GOT3 (cell line): Measurements from ENCODE around the gene BTBD2.
"Not testable (repeated sequence)": the region's sequence is repeated elsewhere in the genome, so short reads cannot be mapped to it uniquely, and the experiment has no call there.

Source experiments
- DNase-seq: peaks from one replicate; lab custom pipeline; 2025; ENCODE audit warnings: mixed read lengths; lab: John Stamatoyannopoulos, UW

BTBD2 gene

GRCh38 chr19:2039959-2040646, 24.6 kb upstream of the BTBD2 start:
- DNase-seq = no peak

- no peak for DNase-seq
Measured at GRCh38 chr19:2039089-2039958, 23.8 kb upstream of the BTBD2 start.

GRCh38 chr19:2038284-2039088, 23.0 kb upstream of the BTBD2 start:
- DNase-seq = no peak

GRCh38 chr19:2037651-2038255, 22.2 kb upstream of the BTBD2 start:
- DNase-seq = no peak

GRCh38 chr19:2036424-2036823, 20.9 kb upstream of the BTBD2 start:
- DNase-seq = no peak

DNA sequence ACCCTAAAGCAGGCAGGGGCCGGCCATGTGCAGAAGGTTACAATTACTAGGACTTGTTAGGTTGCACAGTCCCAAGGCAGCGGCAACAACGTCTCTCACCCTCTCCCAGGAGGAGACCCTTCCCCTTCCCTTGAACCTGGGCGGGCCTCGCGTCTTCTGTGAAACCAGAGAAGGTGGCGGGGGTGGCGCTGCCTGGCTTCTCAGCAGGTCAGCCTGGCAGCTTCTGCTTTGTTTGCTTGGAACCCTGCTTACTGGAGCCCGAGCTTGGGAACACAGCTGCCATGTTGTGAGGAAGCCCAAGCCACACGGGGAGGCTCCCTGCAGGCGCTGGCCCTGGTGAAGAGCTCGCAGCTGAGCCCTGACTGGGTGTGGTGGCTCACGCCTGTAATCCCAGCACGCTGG, 20.1 kb upstream of the BTBD2 start:
- no peak for DNase-seq

- no peak for DNase-seq
Measured at GRCh38 chr19:2034729-2035589, 19.4 kb upstream of the BTBD2 start.

DNA sequence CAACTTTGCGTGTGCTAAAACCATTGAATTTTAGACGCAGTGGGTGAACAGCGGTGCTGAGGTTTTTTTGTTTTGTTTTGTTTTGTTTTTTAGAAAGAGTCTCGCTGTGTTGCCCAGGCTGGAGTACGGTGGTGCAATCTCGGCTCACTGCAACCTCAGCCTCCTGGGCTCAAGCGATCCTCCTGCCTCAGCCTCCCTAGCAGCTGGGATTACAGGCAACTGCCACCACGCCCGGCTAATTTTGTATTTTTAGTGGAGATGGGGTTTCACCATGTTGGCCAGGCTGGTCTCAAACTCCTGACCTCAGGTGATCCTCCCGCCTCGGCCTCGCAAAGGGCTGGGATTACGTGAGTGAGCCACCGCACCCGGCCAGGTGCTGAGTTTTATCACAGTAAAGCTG, 18.7 kb upstream of the BTBD2 start:
- DNase-seq = not testable (repeated sequence)

GRCh38 chr19:2033825-2034159, 18.3 kb upstream of the BTBD2 start:
- DNase-seq = no peak

- no peak for DNase-seq
Measured at GRCh38 chr19:2033115-2033824, 17.8 kb upstream of the BTBD2 start.

- DNase-seq = peak; percentile 62
Measured at GRCh38 chr19:2032296-2032941, 16.9 kb upstream of the BTBD2 start.

GRCh38 chr19:2027361-2027760, 11.8 kb upstream of the BTBD2 start:
- no peak for DNase-seq

DNA sequence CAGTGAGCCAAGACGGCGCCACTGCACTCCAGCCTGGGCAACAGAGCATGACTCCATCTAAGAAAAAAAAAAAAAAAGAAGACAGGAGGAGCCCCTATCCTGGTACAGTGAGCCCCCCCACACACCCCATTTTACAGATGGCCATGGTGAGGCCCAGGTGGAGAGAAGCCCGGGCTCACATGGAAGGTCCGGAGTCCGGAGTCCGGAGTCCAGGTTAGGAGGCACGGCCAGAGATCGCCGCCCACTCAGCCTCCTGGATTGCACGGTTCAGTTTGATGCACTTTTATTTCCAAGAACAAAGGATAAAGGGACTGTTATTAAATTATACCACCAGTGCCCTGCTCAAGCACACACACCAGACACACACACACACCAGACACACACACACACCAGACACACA, 11.3 kb upstream of the BTBD2 start:
- DNase-seq = no peak

DNA sequence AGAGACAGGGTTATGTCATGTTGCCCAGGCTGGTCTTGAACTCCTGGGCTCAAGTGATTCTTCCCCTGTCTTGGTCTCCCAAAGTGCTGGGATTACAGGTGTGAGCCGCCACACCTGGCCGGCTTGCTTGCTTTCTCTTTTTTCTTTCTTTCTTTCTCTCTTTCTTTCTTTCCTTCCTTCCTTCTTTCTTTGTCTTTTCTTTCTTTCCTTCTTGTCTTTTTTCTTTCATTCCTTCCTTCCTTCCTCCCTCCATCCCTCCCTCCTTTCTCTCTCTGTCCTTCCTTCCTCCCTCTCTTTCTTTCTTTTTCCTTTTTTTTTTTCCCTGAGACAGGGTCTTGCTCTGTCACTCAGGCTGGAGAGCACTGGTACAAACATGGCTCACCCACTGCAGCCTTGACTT, 6.8 kb upstream of the BTBD2 start:
- DNase-seq = no peak

DNA sequence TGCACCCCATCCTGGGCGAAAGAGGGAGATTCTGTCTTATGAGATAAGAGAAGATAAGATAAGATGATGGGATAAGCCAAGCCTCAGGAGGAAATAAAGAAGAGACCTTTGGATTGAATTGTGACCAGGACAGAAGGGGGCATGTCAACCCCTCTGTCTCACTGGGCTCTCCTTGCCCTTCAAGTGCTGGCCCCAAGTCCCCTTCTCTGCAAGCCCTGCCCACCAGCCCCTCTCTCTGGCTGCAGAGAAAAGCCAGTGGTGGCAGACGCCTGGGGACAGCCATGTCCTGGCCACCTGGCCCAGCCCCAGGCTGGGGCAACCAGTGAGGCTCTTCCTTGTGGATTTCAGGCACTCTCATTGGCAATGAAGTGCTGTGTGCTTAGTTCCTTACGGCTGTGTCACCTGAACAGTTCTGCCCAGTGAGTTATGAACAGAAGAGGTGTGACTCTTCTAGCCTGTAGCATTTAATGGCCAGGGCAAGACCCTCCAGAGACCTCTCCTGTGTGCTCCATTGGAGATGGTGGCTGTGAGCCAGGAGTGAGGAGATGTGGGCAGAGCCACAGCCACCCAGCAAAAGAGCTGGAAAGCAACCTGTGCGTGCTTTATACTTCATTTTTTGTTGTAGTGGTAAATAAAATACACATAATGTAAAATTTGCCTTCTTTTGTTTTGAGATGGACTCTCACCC, 6.1 kb upstream of the BTBD2 start:
- no peak for DNase-seq

GRCh38 chr19:2018752-2019151, 3.2 kb upstream of the BTBD2 start:
- DNase-seq = no peak

DNA sequence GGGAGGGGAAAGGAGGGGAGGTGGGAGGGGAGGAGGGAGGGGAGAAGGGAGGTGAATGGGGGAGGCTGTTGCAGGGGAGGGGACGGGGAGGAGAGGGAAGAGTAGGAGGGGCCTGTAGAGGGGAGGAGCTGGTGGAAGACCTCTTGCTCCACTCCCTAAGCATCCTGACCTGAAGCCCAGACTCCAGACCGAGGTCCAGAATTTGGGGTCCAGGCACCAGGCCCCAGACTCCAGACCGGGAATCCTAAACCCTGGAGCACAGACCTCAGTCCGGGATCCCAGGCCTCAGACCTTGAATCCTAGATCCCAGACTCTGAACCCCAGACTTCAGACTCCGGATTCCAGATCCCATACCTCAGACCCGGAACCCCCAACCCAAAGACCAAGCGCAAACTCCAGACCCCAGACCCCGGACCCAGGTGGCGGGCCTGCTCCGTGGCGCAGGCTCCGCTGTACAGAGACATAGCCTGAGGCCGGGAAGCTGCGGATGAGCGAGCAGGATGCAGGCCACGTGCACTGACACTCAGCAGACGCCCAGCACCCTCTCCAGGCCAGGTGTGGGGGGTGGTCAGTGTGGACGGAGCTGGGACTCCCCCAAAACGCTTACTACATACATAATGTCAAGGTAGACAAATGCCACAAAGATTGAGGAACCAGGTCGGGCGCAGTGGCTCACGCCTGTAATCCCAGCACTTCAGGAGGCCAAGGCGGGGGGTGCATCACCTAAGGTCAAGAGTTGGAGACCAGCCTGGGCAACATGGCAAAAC, 710 bp upstream of the BTBD2 start:
- DNase-seq = no peak

DNA sequence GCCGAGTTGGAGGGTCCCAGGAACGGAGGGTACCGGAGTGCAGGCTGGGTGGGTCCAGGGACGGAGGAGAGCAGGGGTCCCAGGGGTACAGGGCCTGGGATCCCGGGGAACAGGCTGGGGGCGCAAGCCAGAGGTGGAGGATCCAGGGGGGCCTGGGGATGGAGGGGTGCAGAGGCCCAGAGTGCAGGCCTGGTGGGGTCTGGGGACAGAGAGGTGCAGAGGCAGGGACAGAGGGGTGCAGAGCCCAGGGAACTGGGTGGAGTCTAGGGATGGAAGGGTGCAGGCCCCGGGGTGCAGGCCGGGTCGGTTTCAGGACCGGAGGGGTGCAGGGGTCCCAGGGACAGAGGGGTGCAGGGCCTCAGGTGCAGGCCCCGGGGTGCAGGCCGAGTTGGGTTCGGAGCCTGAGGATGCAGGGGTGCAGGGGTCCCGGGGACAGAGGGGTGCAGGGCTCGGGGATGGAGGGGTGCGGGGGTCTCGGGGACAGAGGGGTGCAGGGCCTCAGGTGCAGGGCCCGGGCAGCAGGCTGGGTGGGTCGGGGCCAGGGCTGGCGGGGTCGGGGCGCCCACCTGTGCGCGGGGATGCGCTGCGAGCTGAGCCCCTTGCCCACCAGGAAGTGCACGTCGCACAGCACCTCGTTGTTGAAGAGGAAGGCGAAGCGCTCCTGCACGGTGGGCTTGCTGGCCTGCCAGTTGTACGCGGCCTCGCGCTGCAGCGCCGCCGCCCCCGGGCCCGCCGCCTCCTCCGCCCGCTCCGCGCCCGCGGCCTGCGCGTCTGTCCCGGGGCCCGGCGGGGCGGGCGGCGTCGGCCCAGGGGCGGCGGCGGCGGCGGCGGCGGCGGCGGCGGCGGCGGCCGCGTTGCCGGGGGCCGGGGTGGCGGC, 545 bp downstream of the BTBD2 start:
- DNase-seq = no peak
